ENCODE results near the gene NLGN1.

NLGN1 gene

DNA sequence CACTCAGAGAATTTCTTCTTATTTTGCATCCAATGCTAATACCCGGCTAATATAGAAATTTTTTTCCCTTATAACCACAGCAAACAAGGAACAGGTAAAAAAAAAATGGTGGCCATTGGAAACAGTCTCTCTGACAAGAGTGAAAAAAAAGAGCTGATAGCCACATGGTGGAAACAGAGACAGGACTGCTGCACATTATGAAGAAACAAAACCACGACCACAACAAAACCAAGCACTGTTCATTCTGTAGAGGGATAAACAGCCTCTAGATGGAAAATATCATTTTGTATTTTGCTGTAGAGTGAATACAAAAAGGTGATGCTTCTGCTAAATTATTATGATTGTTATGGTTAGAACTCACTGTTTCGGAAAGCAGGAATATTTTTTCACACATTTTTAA, 686.2 kb downstream of the NLGN1 start:
- in situ Hi-C loops (cut with MboI; ENCODE audit: low pct_unique_long_range_greater_than_20kb, low sequenced_read_pairs) = no loop called here
- DNase-seq = no peak

DNA sequence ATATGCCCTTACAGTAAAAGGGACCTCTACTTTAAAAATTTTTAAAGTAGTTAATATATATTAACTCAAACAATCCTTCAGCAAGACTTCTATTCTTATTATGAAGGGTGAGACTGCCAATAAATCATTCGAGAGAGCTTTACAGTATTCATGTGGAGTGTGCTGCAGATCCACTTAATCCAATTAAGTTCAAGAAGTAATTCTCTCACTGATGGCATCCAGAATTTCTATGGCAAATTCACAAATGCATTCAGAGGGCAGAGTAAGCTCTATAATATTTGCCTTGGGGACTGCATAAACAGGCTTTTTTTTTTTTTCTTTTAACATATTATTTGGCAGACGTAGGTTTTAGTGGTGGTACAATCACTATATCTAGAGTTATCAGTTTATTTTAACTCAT, 692.0 kb downstream of the NLGN1 start:
- in situ Hi-C loops (cut with MboI; ENCODE audit: low pct_unique_long_range_greater_than_20kb, low sequenced_read_pairs) = no loop called here
- no peak for DNase-seq

DNA sequence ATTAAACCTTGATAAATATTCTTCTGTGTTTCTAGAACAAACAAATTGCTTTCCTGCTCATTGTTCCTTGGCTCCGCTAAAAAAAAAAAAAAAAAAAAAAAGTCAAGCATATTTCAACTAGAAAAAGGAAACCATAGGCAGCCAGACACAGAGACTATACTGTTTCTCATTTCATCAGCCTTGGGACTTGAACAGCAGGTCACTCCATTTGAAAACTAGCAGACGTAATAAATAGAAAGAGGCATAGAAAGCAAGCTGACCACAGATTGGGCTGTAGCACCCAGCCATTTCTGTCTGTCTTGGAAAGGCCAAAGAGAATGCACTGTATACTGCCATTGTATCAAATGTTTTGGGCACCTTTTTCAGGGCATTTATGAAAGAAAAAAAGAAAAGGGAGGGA, 697.1 kb downstream of the NLGN1 start:
- in situ Hi-C loops (cut with MboI; ENCODE audit: low pct_unique_long_range_greater_than_20kb, low sequenced_read_pairs) = no loop called here
- DNase-seq = no peak

DNA sequence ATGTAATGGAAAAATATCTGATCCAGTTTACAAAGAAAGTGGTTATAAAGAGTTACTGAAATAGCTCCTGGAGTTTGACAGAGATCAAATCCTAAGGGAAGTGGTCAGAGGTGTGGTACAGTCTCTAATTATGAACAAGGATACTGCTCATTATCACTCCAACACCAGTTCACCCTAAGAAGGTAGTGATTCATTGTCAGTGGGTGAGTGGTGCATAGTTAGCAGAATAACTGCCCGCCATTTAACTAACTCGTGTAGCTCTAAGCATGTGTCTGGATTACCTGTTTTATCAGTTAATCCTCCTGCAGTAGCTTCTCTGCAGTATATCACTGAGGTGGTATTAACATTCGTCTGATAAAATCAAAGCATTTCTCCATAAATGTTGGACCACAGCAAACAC, 700.1 kb downstream of the NLGN1 start:
- no peak for DNase-seq
- in situ Hi-C loops (cut with MboI; ENCODE audit: low pct_unique_long_range_greater_than_20kb, low sequenced_read_pairs) = no loop called here

DNA sequence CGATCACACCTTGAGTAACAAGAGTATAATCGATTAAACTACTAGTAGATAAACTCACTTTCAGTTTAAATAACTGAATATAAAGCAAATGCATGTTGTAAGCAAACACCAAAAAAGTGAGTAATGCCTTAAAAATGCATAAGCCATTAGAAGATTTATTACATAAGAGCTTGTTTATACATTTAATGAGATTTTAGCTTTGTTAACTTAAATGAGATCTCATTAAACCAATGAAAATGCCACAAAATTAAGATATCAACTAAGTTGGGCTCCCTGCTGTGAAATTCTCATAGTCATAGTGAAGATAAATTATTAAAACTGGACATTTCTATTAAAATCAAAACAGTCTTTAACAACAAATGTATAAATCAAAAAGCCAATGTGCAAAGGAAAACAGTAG, 701.2 kb downstream of the NLGN1 start:
- in situ Hi-C loops (cut with MboI; ENCODE audit: low pct_unique_long_range_greater_than_20kb, low sequenced_read_pairs) = no loop called here
- no peak for DNase-seq

- in situ Hi-C loops (cut with MboI; ENCODE audit: low pct_unique_long_range_greater_than_20kb, low sequenced_read_pairs) = no loop called here
- DNase-seq = no peak
Measured at GRCh38 chr3:174099724-174100123, 702.2 kb downstream of the NLGN1 start.

DNA sequence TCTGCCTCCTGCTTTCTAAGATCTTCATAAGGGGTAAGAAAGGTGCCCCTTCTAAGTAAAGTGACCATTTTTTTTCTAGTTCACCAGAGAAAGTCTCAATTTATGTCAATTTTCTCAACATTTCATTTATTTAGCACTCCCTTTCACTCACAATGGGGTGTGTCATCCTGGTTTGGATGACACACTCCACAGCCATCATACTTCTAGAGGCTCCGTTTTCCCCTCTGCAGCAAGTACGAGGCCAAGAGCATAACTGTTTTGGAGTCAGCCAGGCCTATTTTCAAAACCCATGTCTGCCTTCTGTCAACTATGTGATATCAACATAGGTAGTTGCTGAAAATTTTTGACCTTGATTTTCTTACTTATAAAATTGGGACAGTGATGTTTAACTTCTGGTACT, 703.2 kb downstream of the NLGN1 start:
- DNase-seq = no peak
- in situ Hi-C loops (cut with MboI; ENCODE audit: low pct_unique_long_range_greater_than_20kb, low sequenced_read_pairs) = no loop called here

DNA sequence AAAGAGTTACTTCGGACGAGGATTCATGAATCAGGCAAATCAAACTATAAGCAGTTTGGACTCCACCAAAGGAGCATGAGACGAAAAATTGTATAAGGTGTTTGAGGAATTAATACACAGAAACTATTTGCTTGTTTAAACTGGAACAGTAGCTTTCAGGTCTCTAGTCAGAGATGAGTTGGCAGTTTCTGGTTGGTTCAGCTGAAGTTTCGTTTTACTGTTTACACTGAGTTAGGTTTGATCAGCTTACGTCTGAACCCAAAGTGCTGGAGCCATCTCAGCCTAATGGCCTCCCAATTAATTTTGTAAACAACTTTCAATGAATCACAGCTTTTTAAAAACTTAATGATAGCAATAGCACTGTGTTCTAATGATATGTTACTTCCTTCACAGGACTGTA, 703.7 kb downstream of the NLGN1 start:
- no peak for DNase-seq
- in situ Hi-C loops (cut with MboI; ENCODE audit: low pct_unique_long_range_greater_than_20kb, low sequenced_read_pairs) = no loop called here

GRCh38 chr3:174102274-174102673, 704.7 kb downstream of the NLGN1 start:
- no peak for DNase-seq
- in situ Hi-C loops (cut with MboI; ENCODE audit: low pct_unique_long_range_greater_than_20kb, low sequenced_read_pairs) = no loop called here

DNA sequence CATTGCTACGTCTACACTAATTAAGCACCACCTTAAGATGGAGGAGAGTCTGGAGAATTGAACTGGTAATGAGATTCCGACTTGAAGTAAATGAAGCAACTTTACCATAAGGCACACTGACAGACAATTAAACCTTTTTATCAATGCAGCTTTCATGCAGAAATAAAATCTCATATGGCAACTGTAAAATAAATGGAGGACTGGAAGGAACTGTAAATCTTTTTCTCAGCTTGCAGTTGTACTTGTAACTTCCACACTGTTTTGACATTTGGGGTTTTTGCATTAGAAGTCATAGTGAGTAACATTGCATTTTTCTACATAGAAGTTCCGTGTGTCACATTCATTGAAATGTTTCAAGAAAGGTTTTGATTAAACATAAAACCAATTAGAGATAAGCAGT, 705.3 kb downstream of the NLGN1 start:
- DNase-seq = no peak
- in situ Hi-C loops (cut with MboI; ENCODE audit: low pct_unique_long_range_greater_than_20kb, low sequenced_read_pairs) = no loop called here

DNA sequence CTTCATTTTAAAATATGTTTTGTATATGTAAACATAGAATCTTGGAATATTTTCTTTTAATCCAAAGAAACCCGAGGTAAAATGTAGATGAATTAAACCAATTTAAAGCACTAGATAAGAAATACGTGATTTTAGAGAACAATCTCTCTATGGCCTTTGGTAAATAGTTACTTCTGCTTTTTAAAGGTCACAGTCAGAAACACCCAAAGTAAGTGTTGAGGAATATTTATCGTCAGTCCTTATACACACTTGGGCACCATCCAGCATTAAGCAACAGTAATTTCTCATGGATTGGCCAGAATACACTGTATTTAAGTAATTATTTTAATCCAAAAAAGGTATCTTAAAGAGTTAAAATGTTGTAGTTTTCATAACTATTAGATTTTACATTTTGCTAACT, 713.2 kb downstream of the NLGN1 start:
- peak; percentile 11 for DNase-seq
- in situ Hi-C loops (cut with MboI; ENCODE audit: low pct_unique_long_range_greater_than_20kb, low sequenced_read_pairs) = no loop called here

- in situ Hi-C loops (cut with MboI; ENCODE audit: low pct_unique_long_range_greater_than_20kb, low sequenced_read_pairs) = no loop called here
- DNase-seq = no peak
Measured at GRCh38 chr3:174111776-174112175, 714.2 kb downstream of the NLGN1 start.

DNA sequence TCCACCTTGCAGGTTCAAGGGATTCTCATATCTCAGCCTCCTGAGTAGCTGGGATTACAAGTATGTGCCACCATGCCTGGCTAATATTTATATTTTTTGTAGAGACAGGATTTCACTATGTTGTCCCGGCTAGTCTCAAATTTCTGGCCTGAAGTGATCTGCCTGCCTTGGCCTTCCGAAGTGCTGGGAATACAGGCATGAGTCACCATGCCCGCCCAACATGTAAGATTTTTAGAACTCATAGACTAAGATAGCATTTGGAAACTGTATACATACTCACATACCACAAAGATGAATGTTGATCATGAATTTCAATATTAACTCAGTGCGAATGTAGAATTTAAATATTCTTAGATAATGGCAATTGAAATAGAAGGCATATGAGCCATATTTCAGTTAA, 718.9 kb downstream of the NLGN1 start:
- DNase-seq = no peak
- in situ Hi-C loops (cut with MboI; ENCODE audit: low pct_unique_long_range_greater_than_20kb, low sequenced_read_pairs) = no loop called here

GRCh38 chr3:174120997-174121396, 723.5 kb downstream of the NLGN1 start:
- DNase-seq = no peak
- in situ Hi-C loops (cut with MboI; ENCODE audit: low pct_unique_long_range_greater_than_20kb, low sequenced_read_pairs) = no loop called here

GRCh38 chr3:174122411-174122810, 724.9 kb downstream of the NLGN1 start:
- no peak for DNase-seq

DNA sequence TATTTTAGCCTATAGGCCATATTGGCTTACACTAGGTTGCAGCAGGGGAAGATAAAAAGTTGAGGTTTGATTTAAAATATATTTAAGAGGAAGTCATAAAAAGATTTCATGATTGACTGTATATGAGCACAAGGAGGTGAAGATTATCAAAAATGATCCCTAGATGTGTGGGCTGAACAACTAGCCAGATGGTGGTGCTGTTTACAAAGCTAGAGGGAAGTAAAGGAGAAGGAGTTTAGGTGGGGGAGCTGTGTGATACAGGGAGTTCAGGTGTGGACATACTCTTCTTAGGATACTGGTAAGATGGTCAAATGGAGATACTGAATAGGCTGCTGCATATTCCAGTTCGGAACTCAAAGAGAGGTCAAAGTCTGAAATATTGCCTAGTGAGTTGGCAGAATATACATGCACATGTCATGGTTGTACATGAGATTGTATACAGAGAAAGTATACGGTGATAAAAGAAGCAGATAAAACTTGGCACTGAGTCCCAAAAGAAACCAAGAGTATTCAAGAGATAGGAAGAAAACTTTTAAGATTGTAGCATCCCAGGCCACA, 727.8 kb downstream of the NLGN1 start:
- peak; percentile 24 for DNase-seq
- in situ Hi-C loops (cut with MboI; ENCODE audit: low pct_unique_long_range_greater_than_20kb, low sequenced_read_pairs) = no loop called here

More at GRCh38 chr3:174122411-174122810, 724.9 kb downstream of the NLGN1 start:
- in situ Hi-C loops (cut with MboI; ENCODE audit: low pct_unique_long_range_greater_than_20kb, low sequenced_read_pairs) = no loop called here

GRCh38 chr3:174126990-174127758, 729.6 kb downstream of the NLGN1 start:
- in situ Hi-C loops (cut with MboI; ENCODE audit: low pct_unique_long_range_greater_than_20kb, low sequenced_read_pairs) = no loop called here
- no peak for DNase-seq

DNA sequence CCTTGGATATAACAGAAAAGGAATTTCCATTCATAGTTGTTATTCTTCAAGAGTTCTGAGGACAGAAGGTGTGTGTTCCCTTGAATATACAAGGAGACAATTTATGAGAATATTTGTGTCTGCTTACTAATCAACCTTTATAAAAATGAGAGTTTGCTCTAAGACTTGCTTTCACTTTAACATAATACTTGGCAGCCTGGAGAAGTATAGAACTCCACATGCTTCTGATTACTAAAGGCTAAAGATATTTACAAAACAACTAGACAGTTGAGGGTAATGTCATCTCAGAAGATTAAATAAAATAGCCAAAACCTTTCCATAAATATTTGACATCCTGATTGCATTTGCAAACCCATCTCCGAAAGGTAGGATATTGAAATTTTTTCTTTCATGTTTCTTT, 734.5 kb downstream of the NLGN1 start:
- in situ Hi-C loops (cut with MboI; ENCODE audit: low pct_unique_long_range_greater_than_20kb, low sequenced_read_pairs) = no loop called here
- no peak for DNase-seq

DNA sequence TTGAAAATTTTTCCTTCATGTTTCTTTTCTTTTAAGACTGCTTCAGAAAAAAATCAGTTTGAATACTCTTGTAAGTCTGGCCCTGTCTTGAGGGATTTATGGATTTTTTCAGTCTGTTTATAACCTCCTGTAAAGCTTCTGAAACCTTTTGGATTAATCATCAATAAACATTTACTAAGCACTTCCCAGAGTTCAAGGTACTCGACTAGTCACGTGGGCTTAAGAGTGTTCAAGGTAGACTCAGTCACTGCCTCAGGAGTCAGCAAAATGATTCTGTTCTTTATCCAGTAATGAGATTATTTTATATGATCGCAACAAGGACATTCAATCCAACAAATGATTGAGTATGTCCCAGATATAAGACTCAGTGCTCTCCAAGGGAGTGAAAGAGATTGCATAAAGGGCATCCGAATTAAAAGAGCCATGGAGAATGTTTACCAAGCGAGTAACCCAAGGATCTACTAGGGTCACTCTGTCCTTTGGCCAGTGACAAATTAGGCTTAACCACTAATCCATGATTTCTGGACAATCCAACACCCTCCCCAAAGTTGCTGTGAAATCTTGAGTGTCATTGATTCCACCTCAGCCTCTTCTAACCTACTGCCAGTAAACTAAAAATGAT, 735.0 kb downstream of the NLGN1 start:
- no peak for DNase-seq
- in situ Hi-C loops (cut with MboI; ENCODE audit: low pct_unique_long_range_greater_than_20kb, low sequenced_read_pairs) = no loop called here

- in situ Hi-C loops (cut with MboI; ENCODE audit: low pct_unique_long_range_greater_than_20kb, low sequenced_read_pairs) = no loop called here
Measured at GRCh38 chr3:174146008-174146407, 748.5 kb downstream of the NLGN1 start.

DNA sequence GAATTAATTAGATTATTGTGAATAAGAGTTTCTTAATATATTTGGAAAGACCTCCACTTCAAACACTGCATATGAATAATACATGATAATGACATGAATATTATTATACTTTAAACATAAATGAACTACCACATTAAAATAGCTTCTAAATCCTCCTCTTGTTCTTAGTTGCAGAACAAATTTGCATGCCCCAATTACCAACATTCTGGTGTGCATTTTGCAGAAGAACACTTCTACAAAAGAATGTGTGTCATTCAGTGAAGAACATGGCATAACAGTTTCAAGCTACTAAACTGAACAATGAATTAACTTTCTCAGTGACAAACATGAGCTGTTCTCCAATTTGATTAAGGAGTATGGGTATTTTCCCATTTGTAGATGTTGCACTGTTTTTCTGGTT, 750.3 kb downstream of the NLGN1 start:
- DNase-seq = no peak
- in situ Hi-C loops (cut with MboI; ENCODE audit: low pct_unique_long_range_greater_than_20kb, low sequenced_read_pairs) = no loop called here

More at GRCh38 chr3:174146008-174146407, 748.5 kb downstream of the NLGN1 start:
- no peak for DNase-seq

All from KBM-7 (cell line).